HEK293 (cell line): ENCODE results near the gene SLC35F4.
A peak's percentile ranks its signal among the peaks of the same experiment; 100 is the strongest.

ENCODE experiments used
- CTCF ChIA-PET: fragments of 350-600 bp; formaldehyde crosslinking; extraction: SDS; loops from one replicate; lab custom pipeline; 2021; ENCODE audit warnings: antibody characterized with exemption; lab: Yijun Ruan, JAX
- POLR2A ChIA-PET: fragments of 300-600 bp; formaldehyde crosslinking; extraction: SDS; loops from one replicate; lab custom pipeline; 2020; ENCODE audit warnings: antibody characterized with exemption, inconsistent platforms; lab: Yijun Ruan, JAX
- H3K27ac ChIP-seq: fragments of 200-500 bp; sonication (Bioruptor generic); 2 replicates; pipeline ENCODE4 v1.5.1; 2014; ENCODE audit warnings: low read depth, low read length, control low read depth, inconsistent platforms; ENCODE audit errors: extremely low read depth
- H3K36me3 ChIP-seq, 2 experiments: fragments of 200-500 bp in 1 of 2; sonication (Bioruptor generic) in 1 of 2; 1 replicate in 1 of 2; 2 replicates in 1 of 2; pipeline ENCODE4 v1.5.1; 2014 to 2017; ENCODE audit warnings: inconsistent platforms in 2 of 2, low read length in 2 of 2; ENCODE audit not compliant: control insufficient read depth in 2 of 2, insufficient read depth in 1 of 2
- H3K4me1 ChIP-seq: fragments of 200-500 bp; sonication (Bioruptor generic); 2 replicates; pipeline ENCODE4 v1.5.1; 2014; ENCODE audit warnings: mild to moderate bottlenecking, low read length, inconsistent platforms; ENCODE audit not compliant: control insufficient read depth, insufficient read depth
- H3K4me3 ChIP-seq: 2 replicates; pipeline ENCODE4 v1.5.1; 2011; ENCODE audit warnings: low read depth, mild to moderate bottlenecking, control low read depth, low read length, moderate library complexity
- H3K9me3 ChIP-seq: fragments of 200-500 bp; sonication (Bioruptor generic); 2 replicates; pipeline ENCODE4 v1.5.1; 2014; ENCODE audit warnings: low read depth, low read length, inconsistent platforms; ENCODE audit not compliant: control insufficient read depth, insufficient read depth
- BCL11B ChIP-seq: fragments of 450-650 bp; formaldehyde crosslinking; IDR thresholded peaks from 2 replicates; pipeline ENCODE4 v1.5.1; 2016; ENCODE audit warnings: low read depth, missing biosample characterization, missing genetic modification characterization
- MZF1 ChIP-seq: fragments of 450-650 bp; formaldehyde crosslinking; IDR thresholded peaks from 2 replicates; pipeline ENCODE4 v1.5.1; 2017; ENCODE audit warnings: missing biosample characterization, missing genetic modification characterization, borderline replicate concordance
- SP2 ChIP-seq: fragments of 450-650 bp; formaldehyde crosslinking; IDR thresholded peaks from 2 replicates; pipeline ENCODE4 v1.5.1; 2016; ENCODE audit warnings: missing biosample characterization, missing genetic modification characterization
- TSHZ1 ChIP-seq: fragments of 450-650 bp; formaldehyde crosslinking; IDR thresholded peaks from 2 replicates; pipeline ENCODE4 v1.5.1; 2016; ENCODE audit warnings: missing biosample characterization, missing genetic modification characterization, borderline replicate concordance
- ZFP69B ChIP-seq: fragments of 450-650 bp; formaldehyde crosslinking; IDR thresholded peaks from 2 replicates; pipeline ENCODE4 v1.5.1; 2016; ENCODE audit warnings: missing biosample characterization, missing genetic modification characterization
- ZNF133 ChIP-seq: fragments of 450-650 bp; formaldehyde crosslinking; IDR thresholded peaks from 2 replicates; pipeline ENCODE4 v1.5.1; 2016; ENCODE audit warnings: missing biosample characterization, missing genetic modification characterization
- ZNF146 ChIP-seq: fragments of 450-650 bp; formaldehyde crosslinking; IDR thresholded peaks from 2 replicates; pipeline ENCODE4 v1.5.1; 2016; ENCODE audit warnings: missing biosample characterization, missing genetic modification characterization
- ZNF184 ChIP-seq: fragments of 450-650 bp; IDR thresholded peaks from 2 replicates; pipeline ENCODE4 v1.5.1; 2018; ENCODE audit warnings: missing biosample characterization, mild to moderate bottlenecking, missing genetic modification characterization
- ZNF221 ChIP-seq: fragments of 450-650 bp; formaldehyde crosslinking; IDR thresholded peaks from 2 replicates; pipeline ENCODE4 v1.5.1; 2017; ENCODE audit warnings: missing biosample characterization, missing genetic modification characterization, borderline replicate concordance
- ZNF324 ChIP-seq: fragments of 450-650 bp; formaldehyde crosslinking; IDR thresholded peaks from 2 replicates; pipeline ENCODE4 v1.5.1; 2016; ENCODE audit warnings: missing biosample characterization, missing genetic modification characterization
- ZNF341 ChIP-seq: fragments of 450-650 bp; formaldehyde crosslinking; IDR thresholded peaks from 2 replicates; pipeline ENCODE4; 2016; ENCODE audit warnings: low read depth, missing biosample characterization, missing genetic modification characterization
- ZNF473 ChIP-seq: fragments of 450-650 bp; formaldehyde crosslinking; IDR thresholded peaks from 2 replicates; pipeline ENCODE4 v1.5.1; 2017; ENCODE audit warnings: missing biosample characterization, missing genetic modification characterization
- ZNF513 ChIP-seq: fragments of 450-650 bp; IDR thresholded peaks from 2 replicates; pipeline ENCODE4 v1.5.1; 2018; ENCODE audit warnings: missing biosample characterization, missing genetic modification characterization
- ZNF610 ChIP-seq: fragments of 450-650 bp; formaldehyde crosslinking; IDR thresholded peaks from 2 replicates; pipeline ENCODE4 v1.5.1; 2016; ENCODE audit warnings: missing biosample characterization, missing genetic modification characterization, borderline replicate concordance
- ZNF626 ChIP-seq: fragments of 450-650 bp; sonication (Bioruptor Pico); formaldehyde crosslinking; IDR thresholded peaks from 2 replicates; pipeline ENCODE4 v1.5.1; 2018; ENCODE audit warnings: missing biosample characterization, missing genetic modification characterization, inconsistent platforms
- ZNF658 ChIP-seq: fragments of 450-650 bp; formaldehyde crosslinking; IDR thresholded peaks from 2 replicates; pipeline ENCODE4; 2016; ENCODE audit warnings: missing biosample characterization, missing genetic modification characterization
- ZNF692 ChIP-seq: fragments of 450-650 bp; formaldehyde crosslinking; IDR thresholded peaks from 2 replicates; pipeline ENCODE4 v1.5.1; 2016; ENCODE audit warnings: missing biosample characterization, missing genetic modification characterization
- ZNF777 ChIP-seq: fragments of 450-650 bp; formaldehyde crosslinking; IDR thresholded peaks from 2 replicates; pipeline ENCODE4 v1.5.1; 2017; ENCODE audit warnings: missing biosample characterization, missing genetic modification characterization, borderline replicate concordance
- ZNF791 ChIP-seq: fragments of 450-650 bp; formaldehyde crosslinking; IDR thresholded peaks from 2 replicates; pipeline ENCODE4 v1.5.1; 2016; ENCODE audit warnings: missing biosample characterization, missing genetic modification characterization
- TF ChIP-seq, protein P1 (sequence below): fragments of 450-650 bp; formaldehyde crosslinking; IDR thresholded peaks from 2 replicates; pipeline ENCODE4 v1.5.1; 2016; ENCODE audit warnings: missing biosample characterization, missing genetic modification characterization
- TF ChIP-seq, protein P2 (sequence below): fragments of 450-650 bp; formaldehyde crosslinking; IDR thresholded peaks from 2 replicates; pipeline ENCODE4 v1.5.1; 2016; ENCODE audit warnings: missing biosample characterization, missing genetic modification characterization
- TF ChIP-seq, protein P3 (sequence below): fragments of 450-650 bp; formaldehyde crosslinking; IDR thresholded peaks from 2 replicates; pipeline ENCODE4 v1.5.1; 2017; ENCODE audit warnings: missing biosample characterization, missing genetic modification characterization

SLC35F4 gene

GRCh38 chr14:57866199-57866705 lies 360 bp upstream of the SLC35F4 start:
- Histone ChIP-seq H3K9me3 (no peaks in the 10 kb centered on the region), H3K36me3 (no peaks in the 10 kb centered on the region), H3K27ac (no peak overlapping the region), H3K4me3 (peak overlapping the region; percentile 19; the same call in 1 of the 2 replicates)
- POLR2A ChIA-PET, result no interaction called here
- no peak for TF ChIP-seq ZNF626 (tag by site-specific recombination)
- 0 out of 2 replicates have a peak, but pooled peaks have one; percentile 26 for TF ChIP-seq ZNF777
- no peak for TF ChIP-seq MZF1
- TF ChIP-seq ZNF473 (tag by site-specific recombination), result no peak
- TF ChIP-seq, all 188 proteins: peak for 1
- no peaks in the 10 kb centered on the region; the same call in 1 of the 2 replicates for H3K4me1 ChIP-seq
- CTCF ChIA-PET, result interaction anchor here (0.6 kb wide), 1 partner anchor 186 kb away, joined by 4 read pairs; no protein-coding TSS in a partner anchor

GRCh38 chr14:57865066-57865402 lies 858 bp downstream of the SLC35F4 start:
- CTCF ChIA-PET, result no interaction called here
- H3K4me3 ChIP-seq, result peak overlapping the region; percentile 38
- TF ChIP-seq ZNF513 (tag by site-specific recombination), result no peak
- no peak for TF ChIP-seq ZNF133 (tag by site-specific recombination)
- TF ChIP-seq, protein P1, sequence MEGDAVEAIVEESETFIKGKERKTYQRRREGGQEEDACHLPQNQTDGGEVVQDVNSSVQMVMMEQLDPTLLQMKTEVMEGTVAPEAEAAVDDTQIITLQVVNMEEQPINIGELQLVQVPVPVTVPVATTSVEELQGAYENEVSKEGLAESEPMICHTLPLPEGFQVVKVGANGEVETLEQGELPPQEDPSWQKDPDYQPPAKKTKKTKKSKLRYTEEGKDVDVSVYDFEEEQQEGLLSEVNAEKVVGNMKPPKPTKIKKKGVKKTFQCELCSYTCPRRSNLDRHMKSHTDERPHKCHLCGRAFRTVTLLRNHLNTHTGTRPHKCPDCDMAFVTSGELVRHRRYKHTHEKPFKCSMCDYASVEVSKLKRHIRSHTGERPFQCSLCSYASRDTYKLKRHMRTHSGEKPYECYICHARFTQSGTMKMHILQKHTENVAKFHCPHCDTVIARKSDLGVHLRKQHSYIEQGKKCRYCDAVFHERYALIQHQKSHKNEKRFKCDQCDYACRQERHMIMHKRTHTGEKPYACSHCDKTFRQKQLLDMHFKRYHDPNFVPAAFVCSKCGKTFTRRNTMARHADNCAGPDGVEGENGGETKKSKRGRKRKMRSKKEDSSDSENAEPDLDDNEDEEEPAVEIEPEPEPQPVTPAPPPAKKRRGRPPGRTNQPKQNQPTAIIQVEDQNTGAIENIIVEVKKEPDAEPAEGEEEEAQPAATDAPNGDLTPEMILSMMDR (tag by site-specific recombination), result no peak
- no peak for TF ChIP-seq ZNF324 (tag by site-specific recombination)
- no peak for TF ChIP-seq ZNF184 (tag by site-specific recombination)
- TF ChIP-seq TSHZ1 (tag by site-specific recombination), result no peak
- TF ChIP-seq ZNF658 (tag by site-specific recombination), result no peak
- TF ChIP-seq, protein P2, sequence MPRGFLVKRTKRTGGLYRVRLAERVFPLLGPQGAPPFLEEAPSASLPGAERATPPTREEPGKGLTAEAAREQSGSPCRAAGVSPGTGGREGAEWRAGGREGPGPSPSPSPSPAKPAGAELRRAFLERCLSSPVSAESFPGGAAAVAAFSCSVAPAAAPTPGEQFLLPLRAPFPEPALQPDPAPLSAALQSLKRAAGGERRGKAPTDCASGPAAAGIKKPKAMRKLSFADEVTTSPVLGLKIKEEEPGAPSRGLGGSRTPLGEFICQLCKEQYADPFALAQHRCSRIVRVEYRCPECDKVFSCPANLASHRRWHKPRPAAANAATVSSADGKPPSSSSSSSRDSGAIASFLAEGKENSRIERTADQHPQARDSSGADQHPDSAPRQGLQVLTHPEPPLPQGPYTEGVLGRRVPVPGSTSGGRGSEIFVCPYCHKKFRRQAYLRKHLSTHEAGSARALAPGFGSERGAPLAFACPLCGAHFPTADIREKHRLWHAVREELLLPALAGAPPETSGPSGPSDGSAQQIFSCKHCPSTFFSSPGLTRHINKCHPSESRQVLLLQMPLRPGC (tag by site-specific recombination), result no peak
- TF ChIP-seq, protein P3, sequence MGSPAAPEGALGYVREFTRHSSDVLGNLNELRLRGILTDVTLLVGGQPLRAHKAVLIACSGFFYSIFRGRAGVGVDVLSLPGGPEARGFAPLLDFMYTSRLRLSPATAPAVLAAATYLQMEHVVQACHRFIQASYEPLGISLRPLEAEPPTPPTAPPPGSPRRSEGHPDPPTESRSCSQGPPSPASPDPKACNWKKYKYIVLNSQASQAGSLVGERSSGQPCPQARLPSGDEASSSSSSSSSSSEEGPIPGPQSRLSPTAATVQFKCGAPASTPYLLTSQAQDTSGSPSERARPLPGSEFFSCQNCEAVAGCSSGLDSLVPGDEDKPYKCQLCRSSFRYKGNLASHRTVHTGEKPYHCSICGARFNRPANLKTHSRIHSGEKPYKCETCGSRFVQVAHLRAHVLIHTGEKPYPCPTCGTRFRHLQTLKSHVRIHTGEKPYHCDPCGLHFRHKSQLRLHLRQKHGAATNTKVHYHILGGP (tag by site-specific recombination), result no peak
- TF ChIP-seq ZNF146 (tag by site-specific recombination), result no peak
- no peak for TF ChIP-seq BCL11B
- no peak for TF ChIP-seq ZNF341 (tag by site-specific recombination)
- TF ChIP-seq ZFP69B, result no peak
- no peak for TF ChIP-seq ZNF610
- no peak for TF ChIP-seq ZNF692 (tag by site-specific recombination)
- TF ChIP-seq SP2 (tag by site-specific recombination), result no peak
- no peak for TF ChIP-seq ZNF791 (tag by site-specific recombination)
- TF ChIP-seq ZNF221 (tag by site-specific recombination), result no peak

More at GRCh38 chr14:57865066-57865402, 858 bp downstream of the SLC35F4 start:
- Histone ChIP-seq H3K9me3 (no peaks in the 10 kb centered on the region), H3K36me3 (no peaks in the 10 kb centered on the region), H3K27ac (no peak overlapping the region), H3K4me1 (no peaks in the 10 kb centered on the region; the same call in 1 of the 2 replicates)
- POLR2A ChIA-PET, result interaction anchor here (0.6 kb wide), 1 partner anchor 75 kb away, joined by 6 read pairs; no protein-coding TSS in a partner anchor
